GM12801 (cell line): ENCODE data around the gene BTBD6.

Source experiments
- TF ChIP-seq, protein P1 (sequence below): IDR thresholded peaks from one replicate; pipeline ENCODE4 v1.5.1; 2011; ENCODE audit warnings: control low read depth; ENCODE audit not compliant: insufficient read length; ENCODE audit errors: extremely low read depth

Gene BTBD6

DNA sequence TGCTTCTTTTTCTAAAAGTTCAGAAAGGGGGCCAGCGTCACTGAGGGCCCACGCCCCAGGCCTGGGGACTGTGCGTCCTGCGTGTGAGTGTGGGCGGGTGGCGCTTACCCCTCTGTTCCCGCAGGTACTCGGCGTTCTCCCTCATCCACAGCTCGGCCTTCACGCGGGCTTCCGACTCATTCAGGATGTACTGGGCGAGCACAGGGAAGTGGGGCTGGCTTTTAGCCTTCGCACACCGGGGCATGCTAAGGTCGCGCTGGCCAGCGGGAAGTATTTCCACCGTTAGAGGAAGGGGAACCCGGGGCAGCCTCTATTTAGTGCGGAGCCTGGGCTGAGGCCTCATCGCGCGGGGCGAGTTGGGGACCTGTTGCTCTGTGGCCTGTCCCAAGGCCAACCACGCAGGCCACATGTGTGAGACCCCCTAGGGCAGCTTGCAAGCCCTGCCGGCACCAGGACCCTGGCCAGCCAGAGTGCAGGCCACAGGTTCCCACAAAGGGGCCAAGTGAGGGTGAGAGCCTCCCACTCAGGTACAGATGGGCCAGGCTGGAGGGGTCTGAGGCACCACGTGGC, 29.2 kb upstream of the BTBD6 start:
- TF ChIP-seq, protein P1, sequence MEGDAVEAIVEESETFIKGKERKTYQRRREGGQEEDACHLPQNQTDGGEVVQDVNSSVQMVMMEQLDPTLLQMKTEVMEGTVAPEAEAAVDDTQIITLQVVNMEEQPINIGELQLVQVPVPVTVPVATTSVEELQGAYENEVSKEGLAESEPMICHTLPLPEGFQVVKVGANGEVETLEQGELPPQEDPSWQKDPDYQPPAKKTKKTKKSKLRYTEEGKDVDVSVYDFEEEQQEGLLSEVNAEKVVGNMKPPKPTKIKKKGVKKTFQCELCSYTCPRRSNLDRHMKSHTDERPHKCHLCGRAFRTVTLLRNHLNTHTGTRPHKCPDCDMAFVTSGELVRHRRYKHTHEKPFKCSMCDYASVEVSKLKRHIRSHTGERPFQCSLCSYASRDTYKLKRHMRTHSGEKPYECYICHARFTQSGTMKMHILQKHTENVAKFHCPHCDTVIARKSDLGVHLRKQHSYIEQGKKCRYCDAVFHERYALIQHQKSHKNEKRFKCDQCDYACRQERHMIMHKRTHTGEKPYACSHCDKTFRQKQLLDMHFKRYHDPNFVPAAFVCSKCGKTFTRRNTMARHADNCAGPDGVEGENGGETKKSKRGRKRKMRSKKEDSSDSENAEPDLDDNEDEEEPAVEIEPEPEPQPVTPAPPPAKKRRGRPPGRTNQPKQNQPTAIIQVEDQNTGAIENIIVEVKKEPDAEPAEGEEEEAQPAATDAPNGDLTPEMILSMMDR: no peak

DNA sequence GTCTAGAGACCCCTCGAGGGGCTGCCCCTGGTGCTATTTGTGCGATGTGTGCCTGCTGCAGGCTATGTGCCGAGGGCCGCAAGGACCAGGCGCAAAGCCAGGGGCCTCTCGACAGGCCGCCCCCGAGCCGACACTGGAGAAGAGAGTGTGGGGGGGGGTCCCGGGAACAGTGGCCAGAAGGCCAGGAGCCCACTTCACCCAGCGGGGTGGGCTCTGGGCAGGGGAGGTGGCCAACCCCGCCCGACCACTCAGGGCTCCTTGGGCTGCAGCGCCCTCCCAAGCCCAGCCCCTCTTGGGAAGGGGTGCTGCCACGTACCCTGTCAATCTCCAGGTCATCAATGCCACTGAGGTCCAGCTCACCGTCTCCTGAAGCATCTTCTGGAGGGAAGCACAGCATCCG, 28.6 kb upstream of the BTBD6 start:
- TF ChIP-seq, protein P1: no peak

DNA sequence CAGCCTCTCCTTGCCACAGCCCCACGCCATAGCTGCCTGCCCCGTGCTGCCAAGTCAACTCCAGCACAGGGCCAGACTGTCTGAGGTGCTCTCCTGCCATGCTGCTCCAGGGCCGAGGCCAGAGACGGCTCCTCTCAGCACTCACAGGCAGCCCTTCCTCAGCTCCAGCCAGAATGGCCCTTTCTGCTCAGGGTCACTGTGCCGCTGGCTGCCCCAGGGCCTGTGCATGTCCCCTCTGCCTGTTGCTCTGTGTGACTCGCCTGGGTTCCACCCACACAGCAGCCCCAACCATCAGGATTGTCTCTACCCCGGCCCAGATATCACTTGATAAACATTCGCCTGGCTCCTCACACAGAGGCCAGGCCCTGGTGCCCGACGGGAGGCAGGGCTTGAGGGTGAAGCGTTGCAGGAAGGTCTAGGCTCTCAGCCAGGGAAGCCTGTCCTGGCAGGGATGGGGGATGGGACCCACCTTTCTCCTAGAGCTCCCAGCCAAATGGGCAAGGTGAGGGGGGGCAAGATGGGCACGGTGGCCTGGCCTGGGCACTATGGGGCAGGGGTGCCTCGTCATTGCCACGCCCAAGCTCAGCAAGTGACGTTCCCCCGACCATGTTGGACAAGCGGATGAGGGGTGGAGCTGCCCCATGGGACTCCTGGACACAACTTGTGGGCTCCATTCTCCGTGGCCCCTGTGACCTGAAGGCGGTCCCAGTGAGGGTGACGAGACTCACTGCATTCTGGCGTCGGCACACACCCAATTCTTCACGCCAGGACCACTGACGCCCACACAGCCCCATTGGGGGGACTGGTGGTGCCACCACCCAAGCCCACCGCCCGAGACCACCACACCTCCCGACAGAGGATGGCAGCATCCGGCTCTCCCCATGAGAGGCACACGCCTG, 27.4 kb upstream of the BTBD6 start:
- TF ChIP-seq, protein P1: no peak

DNA sequence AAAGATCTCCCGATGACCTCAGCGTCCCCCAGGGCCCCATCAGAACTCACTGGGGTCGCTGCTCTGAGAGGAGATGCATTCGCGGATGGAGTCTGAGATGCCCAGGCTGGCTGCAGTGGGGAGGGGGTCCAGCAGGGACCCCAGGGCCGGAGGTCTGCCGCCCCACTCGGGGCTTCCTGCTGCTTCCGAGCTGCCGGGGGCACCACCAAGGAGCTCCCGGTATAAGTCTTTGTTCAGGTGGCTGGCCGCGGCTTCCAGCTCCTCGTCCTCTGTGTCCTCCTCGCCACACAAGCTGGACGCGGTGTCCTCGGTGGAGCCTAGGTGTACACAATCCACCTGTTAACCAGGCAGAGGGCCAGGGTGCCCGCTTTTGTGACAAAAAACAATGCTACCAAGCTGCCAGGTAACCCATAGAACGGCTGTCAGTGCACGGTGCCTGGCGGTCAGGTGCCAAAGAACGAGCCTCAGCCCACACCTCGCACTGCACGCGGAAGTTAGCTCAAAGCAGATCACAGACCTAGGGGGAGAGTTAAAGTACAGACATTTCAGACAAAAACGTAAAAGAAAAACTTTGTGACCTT, 26.6 kb upstream of the BTBD6 start:
- TF ChIP-seq, protein P1: no peak

DNA sequence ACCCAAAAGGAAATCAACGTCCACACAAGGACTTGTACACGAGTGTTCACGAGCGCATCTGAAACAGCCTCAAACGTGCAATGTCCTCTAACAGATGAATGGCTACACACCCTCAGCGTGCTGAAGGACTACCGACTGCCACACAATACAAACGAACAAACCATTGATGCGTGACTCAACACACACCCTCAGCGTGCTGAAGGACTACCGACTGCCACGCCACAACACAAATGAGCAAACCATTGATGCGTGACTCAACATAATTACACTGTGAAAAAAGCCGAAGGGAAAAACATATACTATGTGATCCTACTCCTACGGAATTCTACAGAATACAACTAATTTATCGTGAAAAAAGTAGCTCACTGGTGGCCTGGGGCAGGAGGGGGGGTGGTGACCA, 25.1 kb upstream of the BTBD6 start:
- TF ChIP-seq, protein P1: no peak

DNA sequence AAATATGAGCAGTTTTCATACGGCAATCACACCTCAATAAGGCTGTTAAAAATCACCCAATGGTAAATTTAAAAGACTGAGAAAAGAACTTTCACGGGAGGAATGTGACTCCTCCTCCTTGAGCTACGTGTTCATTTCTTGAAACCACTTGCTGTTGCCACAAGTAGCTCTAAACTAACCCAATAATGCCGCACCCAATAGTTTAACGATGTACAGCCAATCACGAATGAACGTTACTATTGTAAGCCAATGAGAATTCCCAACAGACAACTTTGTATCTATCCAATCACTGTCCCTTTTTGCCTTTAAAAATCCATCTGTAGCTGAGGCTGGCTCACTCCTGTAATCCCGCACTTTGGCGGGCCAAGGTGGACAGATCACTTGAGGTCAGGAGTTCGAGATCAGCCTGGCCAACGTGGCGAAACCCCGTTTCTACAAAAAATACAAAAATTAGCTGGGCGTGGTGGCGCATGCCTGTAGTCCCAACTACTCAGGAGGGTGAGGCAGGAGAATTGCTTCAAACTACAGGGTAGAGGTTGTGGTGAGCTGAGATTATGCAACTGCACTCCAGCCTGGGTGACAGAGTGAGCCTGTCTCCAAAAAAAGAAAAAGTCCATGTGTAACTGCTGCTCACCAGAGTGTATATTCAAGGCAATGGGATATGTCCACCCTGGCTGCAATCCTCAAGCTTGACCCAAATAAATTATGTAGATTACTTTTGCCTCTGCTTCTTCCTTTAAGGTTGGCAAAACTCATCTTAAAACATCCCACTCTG, 24.4 kb upstream of the BTBD6 start:
- TF ChIP-seq, protein P1: no peak
